ENCODE results near the gene LEO1.
"Not testable (repeated sequence)": the region's sequence is repeated elsewhere in the genome, so short reads cannot be mapped to it uniquely, and the experiment has no call there.

The LEO1 gene

DNA sequence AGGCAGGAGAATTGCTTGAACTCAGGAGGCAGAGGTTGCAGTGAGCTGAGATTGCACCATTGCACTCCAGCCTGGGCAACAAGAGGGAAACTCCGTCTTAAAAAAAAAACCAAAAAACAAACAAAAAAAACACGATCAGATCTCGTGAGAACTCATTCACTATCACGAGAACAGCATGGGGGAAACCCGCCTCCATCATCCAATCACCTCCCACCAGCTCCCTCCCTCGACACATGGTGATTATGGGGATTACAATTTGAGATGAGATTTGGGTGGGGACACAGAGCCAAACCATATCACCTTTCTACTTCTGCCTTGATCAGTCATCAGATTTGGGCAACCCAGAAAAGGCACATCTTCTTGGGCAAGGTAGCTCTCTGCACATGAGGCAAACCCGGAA, 31.5 kb upstream of the LEO1 start:
- DNase-seq: not testable (repeated sequence)

DNA sequence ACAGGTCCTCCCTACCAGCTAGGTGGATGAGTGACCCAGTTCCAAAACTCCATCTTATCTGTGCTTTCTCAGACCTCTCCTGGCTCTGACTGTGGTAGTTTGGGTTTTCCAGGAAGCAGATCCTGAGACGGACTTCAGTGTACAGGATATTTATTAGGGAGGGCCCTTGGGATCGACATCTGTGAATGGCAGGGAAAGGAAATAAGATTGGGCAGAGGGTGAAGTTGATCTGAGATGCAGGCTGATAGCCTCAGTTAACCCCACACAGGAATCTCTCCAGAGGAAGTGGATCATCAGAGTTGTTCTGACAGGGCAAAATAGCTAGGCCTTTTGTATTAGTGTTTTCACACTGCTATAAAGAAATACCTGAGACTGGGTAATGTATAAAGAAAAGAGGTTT, 30.8 kb upstream of the LEO1 start:
- no peak for DNase-seq

DNA sequence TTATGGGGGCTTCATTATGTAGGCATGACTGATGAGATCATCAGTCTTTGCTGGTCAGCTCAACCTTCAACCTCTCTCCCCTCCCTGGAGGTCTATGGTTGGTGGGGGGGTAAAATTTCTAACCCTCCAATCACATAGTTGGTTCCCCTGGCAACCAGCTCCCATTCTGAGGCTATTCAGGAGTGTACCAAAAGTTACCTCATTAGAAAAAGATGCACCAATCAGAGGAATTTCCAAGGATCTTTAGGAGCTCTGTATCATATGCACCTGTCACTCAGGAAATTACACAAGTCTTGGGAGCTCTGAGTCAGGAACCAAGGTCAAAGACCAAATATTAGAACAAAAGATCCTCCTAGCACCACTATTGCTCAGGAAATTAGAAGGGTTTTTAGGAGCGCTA, 21.4 kb upstream of the LEO1 start:
- DNase-seq: no peak

DNA sequence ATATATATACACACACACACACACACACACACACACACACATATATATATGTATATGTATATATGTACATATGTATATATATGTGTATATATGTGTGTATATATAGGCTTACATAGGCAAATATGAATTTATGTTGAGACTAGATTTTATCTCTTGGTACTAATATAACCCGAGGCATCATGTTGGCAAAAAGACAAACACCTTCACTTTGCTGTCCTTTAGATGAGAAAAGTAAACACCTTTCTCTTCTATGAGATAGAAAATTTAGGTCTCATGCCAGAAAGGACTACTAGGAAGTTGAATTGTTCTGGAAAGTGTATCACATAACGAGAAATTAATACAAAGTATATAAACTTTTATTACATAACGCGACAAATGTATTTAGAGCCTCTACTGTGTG, 19.6 kb upstream of the LEO1 start:
- no peak for DNase-seq

DNA sequence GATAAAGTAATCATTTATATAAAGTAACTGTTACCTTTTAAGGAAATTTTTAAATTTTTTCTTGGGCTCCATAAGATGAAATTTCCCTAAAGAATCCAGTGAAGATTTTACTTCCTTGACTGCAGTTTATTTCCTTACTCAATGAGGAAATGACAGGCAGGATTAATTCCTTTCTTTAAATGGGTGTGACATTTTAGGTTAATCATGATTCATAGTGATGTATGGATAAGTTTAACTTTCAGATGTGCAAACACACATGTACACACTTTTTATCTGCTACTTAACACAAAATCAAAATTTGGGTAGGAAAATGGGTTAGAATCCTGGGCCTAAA, 11.2 kb upstream of the LEO1 start:
- no peak for DNase-seq

DNA sequence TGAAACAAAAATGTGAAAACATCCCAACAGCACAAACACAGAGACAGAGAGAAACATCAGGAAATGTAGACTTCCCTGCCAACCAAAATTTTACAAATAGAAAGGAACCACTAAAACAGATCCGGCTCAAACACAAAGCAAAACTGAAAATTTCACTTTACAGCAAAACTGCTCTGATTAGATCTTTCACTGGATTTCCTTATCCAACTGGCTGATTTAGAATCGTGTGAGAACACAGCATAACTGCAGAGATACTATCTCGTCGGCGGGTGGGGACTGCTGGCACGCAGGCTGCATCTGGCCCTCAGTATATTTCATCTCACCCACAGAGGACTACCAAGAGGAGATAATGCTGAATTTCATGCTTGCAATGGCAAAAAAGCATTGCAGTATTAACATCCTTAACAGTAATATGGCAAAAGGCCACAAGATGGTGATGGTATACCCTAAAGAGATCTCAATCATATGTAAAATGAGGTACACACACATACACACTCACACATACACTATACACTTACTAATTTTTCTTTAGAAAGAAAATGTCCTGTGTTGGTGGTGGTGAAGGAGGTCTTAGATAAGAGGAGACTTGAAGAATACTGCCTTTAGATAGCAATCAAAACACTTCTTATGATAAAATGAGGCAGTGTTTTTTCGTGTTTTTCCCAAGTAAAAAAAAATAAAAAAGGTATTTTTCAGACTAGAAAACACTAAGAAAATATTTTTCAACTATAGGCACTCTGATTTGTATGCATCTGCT, 10.6 kb upstream of the LEO1 start:
- DNase-seq: no peak

DNA sequence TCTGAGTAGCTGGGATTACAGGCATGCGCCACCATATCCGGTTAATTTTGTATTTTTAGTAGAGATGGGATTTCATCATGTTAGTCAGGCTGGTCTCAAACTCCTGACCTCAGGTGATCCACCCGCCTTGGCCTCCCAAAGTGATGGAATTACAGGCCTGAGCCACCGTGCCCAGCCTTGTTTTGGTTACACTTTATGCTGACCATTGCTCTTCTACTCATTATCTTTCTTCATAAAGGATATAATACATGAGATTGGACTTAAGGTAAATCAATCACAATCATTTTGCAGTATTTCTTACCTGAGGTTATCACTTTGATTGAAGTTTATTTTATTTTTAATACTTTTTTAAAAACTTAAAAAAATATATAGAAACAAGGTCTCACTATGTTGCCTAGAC, 2.2 kb upstream of the LEO1 start:
- no peak for DNase-seq

DNA sequence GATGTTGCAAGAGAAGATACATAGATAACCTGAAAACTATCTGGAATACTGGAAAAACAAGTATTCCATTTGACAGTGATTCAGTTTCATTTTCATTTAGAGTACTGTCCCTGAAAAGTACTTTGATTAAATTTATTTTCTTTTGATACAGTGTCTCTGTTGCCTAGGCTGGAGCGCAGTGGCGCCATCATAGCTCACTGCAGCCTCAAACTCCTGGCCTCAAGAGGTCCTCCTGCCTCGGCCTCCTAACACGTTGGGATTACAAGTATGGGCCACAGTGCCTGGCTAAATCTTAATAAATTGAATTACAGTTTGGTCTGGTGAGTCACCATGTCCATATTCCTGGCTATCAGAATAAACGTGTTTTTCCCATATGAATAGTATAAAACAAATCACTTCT, 1.6 kb upstream of the LEO1 start:
- no peak for DNase-seq

DNA sequence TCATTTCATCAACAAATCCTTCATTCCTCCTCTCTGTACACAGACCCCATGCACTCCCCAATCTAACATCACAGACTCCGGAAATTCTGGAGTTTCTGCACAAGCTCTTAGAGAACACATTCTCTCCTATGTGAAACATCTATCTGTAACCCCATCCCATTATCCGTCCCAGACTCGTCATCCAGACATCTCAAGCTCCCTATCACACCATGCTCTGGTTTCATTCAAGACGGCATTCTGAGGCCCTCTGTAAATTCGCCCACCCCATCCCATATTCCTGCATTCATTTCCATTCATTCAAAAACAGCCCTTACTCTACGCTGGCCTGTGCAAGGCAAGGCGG, 575 bp downstream of the LEO1 start:
- no peak for DNase-seq

DNA sequence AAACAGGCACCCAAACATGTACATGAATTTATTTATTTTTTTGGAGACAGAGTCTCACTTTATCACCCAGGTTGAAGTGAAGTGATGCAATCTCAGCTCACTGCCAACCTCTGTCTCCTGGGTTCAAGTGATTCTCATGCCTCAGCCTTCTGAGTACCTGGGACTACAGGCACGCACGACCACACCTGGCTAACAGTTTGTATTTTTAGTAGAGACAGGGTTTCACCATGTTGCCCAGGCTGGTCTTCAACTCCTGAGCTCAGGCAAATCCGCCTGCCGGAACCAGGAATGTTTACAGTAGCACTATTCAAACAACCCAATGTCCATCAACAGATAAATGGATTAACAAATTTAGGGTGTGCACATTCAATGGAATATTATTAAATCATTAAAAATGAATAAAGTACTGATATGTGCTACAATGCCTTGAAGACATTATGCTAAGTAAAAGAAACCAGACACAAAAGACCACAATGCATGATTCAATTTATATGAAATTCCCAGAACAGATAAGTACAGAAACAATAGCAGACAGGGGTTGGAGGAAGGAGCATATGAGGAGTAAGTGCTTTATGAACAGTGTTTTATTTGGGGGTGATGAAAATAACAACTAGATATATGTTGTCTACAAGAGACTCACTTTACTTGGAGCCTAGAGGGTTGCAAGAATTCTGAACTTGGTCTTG, 1.3 kb downstream of the LEO1 start:
- DNase-seq: no peak

DNA sequence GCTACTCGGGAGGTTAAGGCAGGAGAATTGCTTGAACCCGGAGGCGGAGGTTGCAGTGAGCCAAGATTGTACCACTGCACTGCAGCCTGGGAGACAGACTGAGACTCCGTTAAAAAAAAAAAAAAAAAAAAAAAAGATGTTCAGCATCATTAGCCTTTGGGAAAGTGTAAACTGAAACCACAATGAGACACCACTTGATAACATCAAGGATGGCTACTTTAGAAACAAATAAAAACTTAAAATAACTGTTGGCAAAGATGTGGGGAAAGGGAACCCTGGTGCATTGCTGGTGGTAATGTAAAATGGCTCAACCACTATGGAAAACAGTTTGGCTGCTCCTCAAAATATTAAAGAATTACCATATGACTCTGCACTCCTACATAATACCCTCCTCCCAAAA, 1.9 kb downstream of the LEO1 start:
- no peak for DNase-seq

DNA sequence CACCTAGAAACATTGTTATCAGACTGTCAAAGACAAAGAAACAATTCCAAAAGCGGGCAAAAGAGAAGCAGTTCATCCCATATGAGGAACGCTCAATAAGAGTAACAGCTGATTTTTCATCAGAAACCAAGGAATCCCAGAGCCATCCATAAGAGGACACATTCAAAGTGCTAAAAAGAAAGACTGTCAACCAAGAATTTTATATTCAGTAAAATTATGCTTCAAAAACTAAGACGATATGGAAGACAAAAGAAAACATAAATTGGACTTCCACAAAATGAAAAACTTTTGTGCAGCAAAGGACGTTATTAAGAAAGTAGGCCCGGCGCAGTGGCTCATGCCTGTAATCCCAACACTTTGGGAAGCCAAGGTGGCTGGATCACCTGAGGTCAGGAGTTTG, 4.0 kb downstream of the LEO1 start:
- DNase-seq: no peak

DNA sequence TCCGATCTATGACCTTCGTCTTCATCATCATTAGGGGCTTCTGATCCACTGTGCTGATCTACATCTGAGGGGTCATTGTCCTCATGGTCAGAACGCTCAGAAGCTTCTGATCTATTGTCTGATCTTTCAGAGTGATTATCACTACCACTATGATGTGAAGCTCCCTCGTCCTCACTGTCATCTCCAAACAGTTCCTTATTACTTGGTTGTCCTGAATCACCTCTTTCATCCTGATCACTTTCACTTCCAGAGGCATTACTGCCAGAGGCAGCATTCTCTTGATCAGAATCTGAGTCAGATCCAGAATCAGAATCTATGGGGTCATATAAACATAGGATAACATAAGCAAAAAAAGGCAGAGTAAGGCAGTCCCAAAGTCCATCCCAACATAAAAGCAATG, 5.4 kb downstream of the LEO1 start:
- no peak for DNase-seq

DNA sequence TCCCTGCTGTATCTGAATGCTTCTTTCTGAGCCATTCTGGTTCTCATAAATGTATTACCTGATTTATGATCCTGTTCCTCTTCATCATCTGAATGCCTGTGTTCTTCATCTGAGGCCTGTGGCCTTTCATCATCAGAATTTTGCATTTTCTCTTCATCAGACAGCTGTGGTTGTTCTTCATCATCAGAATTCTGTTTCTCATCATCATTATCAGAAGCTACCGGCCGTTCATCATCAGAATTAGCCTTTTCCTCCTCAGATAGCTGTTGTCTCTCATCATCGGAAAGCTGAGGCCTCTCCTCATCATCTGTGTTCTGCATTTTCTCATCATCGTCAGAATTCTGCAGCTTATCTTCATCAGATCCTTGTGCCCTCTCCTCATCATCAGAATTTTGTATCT, 5.9 kb downstream of the LEO1 start:
- no peak for DNase-seq

DNA sequence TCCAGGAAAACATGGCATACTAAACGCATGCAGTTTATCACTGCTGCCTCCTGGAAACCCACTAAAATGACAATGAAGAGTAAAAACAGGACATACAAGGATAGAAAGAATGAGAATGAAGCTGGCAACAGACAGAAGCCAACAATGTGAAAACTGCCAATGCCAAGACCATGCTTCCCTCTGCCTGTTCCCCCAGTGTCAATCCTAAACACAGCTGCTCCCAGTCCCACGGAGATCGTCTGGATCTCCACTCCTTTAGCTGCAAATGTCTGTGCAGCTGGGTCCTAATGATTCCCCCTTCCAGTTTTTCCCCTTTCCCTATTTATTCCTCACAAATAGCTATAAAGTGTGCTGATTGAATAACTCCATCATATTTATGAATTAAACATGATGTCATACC, 16.1 kb downstream of the LEO1 start:
- no peak for DNase-seq

DNA sequence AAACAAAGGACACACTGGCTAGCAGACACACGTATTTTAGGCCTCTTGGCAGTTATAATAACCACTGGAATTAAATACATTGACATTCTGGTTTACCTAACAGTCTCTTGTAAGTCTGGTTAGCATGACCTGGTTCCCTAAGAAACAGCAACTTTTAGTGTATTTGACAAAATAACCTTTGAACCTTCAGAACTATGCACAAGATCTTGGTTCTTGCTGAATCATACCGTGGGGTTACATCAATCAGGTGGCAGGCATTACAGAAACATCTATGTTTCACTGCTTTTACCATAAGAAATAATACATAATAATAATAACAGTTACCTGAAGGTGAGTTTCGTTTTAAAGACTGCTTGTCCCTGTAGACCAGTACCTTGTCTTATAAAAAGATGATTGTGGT, 18.8 kb downstream of the LEO1 start:
- DNase-seq: no peak

DNA sequence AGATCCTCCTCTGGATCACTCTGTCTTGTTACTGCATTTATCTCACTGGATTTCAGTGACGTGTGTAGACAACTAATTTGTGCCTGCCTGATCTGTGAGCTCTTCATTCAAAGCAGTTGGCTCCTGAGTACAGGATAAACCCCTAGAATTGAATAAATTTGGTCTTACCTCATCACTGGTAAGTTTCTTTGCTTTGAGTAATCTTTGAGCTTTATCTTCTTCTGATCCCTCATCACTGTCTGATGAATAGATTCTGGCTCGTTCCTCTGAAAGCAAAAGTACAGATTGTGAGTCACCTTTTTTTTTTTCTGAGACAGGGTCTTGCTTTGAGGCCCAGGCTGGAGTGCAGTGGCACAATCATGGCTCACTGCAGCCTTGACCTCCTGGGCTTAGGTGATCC, 24.5 kb downstream of the LEO1 start:
- no peak for DNase-seq

DNA sequence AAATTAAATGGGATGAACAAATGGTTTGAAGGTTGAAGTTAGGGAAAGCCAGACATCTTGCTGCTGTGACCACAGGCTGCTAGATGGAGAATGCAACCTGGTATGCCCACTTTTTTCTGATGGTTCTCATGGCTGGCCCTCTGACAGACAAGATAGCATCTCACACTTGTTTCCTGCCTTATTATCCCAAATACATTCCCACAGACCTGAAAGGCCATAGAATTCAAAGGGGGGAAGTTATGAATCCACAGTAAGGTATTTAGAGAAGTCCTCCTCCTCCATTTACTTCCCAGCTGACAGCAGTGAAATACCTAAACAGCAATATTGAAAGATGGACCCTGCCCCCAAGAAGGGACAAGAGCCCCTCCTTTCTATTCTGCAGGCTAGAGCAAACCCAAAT, 32.4 kb downstream of the LEO1 start:
- DNase-seq: no peak

DNA sequence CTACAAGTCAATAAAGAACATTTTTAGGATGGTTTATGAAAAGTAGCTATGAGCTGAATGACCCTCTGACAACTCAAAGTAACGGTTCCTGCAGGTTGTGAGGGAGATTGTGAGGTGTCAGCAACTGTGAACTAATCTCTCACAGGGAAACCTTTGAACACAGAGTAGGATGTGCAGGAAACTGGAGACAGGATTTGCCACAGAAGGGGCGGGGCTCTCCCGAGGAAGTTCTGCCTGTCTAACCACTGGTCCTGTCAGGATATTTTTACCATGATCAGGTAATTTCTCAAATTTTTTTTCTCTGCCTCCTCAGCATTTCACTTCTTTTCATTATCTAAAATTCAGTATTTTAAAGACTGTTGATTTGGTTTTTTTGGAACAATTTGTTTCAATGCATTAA, 33.3 kb downstream of the LEO1 start:
- no peak for DNase-seq

DNA sequence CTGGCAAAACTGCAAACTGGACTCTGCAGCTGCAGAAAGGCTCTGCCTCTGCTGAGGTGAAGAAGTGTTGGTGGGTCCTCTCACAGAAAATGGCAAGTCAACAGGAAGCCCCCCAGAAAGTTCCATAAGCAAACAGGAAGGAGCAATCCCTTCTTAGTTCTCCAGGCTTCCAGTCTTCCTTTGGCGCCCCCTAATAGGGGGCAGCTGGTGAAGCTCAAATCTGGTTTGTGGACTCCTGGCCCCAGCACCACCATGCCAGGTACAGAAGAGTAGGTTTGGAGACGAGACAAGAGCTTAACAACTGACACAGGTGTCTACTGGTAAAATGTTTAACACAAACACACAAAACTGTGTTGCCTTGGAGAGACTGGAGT, 35.5 kb downstream of the LEO1 start:
- DNase-seq: no peak

DNA sequence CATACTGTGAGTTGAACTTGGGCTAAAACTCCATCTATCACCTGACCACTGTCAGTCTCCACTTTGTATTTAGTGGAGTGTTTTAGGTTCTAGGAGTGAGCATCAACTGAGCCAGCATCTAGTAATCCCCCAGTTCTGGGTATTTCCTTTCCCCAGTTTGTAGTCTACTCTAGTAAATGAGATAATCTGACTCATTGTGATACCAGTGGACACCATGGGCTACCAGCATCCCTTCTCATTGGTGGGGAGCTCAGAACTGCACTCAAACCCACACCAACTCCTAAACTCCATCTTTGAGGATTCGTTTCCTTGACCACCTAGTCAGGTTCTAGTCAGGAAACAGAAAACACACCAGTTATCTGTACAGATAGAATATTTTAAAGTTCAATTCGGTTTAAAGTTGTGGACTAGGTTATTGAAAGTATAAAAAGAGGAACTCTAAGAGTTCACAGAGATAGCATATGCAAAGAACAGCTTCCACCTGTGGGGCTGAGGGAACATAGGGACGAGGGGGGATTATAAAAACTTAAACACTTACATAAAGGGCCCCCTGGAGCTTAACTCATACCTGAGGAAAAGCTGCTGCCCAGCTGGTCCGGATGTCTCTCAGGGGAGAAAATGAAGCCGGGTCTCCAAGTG, 36.0 kb downstream of the LEO1 start:
- DNase-seq: no peak

DNA sequence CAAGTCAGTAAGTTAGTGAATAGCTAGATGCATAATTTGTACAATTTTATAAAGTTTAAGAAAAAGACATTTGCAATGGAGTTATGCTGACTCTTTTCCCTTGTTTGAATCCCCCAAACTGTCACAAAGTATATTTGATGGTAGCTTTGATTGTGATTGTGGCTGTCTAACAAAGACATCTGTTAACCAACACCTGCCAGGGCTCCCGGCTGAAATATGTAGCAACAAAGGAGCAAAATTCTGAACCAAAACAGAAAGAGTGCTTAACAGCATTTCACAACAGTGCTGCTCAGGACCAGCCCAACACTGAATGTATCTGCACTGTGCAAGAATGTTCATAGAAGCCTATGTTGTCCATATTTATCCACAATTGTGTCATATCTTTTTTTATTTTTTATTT, 39.4 kb downstream of the LEO1 start:
- DNase-seq: no peak

DNA sequence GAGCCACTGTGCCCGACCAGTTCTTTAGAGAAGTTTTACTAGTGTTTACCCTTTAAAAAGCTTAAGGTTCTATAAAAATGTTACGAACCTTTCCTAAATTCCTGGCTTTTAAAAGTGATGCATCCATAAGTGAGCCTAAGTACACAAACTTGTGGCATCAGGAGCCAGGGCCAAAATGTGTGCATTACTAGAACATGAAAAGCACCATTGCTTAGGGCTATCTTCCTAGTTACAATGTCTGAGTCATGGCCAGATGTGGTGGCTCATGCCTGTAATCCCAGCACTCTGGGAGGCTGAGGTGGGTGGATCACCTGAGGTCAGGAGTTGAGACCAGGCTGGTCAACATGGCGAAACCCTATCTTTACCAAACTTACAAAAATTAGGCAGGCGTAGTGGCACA, 39.9 kb downstream of the LEO1 start:
- DNase-seq: no peak

DNA sequence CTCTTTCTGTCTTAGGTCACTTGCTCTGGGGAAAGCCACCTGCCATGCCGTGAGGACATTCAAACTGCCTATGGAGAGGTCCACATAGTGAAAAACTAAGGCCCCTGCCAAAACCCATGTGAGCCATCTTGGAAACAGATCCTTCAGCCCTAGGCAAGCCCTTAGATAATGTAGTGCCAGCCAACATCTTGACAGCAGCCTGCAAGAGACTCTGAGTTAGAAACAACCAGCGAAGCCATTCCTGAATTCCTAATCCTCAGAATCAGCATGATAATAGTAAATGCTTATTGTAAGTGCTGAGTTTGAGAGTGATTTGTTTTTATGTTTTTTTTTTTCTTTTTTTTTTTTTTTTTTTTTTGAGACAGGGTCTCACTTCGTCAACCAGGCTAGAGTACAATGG, 40.6 kb downstream of the LEO1 start:
- DNase-seq: no peak

DNA sequence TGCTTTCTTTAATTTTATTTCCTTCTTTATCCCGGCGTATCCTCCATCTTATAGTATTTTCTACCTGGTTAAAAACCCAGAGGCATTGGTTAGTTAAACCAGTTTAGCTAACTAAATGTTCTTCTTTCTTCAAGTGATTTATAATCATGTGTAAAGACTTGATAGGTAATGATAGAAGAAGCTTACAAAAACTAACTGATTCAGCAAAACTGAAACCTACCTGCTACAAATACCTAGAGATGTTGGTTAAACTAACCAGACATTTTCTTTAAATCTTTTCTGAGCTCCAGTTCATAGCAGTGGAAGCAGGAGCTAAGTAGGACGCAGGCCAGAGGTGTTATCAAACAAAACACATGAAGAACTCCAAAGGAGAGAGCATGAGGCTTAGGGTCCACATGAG, 44.8 kb downstream of the LEO1 start:
- no peak for DNase-seq
